Measurements from ENCODE around the gene JMJD4. TPM values are rescaled to one million over a fixed set of nuclear protein-coding genes. Genes with fewer than 3 reads are reported as not detected.
A peak's percentile ranks its signal among the peaks of the same experiment; 100 is the strongest.

JMJD4 gene
- total RNA-seq, 4 donors from 2014 or later = 33.4 to 45.3 (median 40.6) TPM

GRCh38 chr1:227779685-227780084 is 44.6 kb upstream of the JMJD4 start:
- Histone ChIP-seq H3K36me3 (peaks cover 0 to 64% (median 0%) of the 10 kb centered on the region in 3 donors), H3K4me1 (peaks cover 0 to 6% (median 0%) of the 10 kb centered on the region in 4 donors), H3K9me3 (no peaks in the 10 kb centered on the region), H3K27ac (no peak overlapping the region), H3K4me3 (no peak overlapping the region), H3K27me3 (no peaks in the 10 kb centered on the region)
- 87 to 91% methylated on average over 7 of the region's 7 CpGs for WGBS, 2 donors
- DNase-seq (ENCODE audit: low spot score in 2 of 2) = peak in 1 of 2 donors; percentile 8
- no peak for TF ChIP-seq EP300 (IDR thresholded peaks at IDR 0.05)
- no peak for TF ChIP-seq POLR2A (IDR thresholded peaks at IDR 0.05)
- TF ChIP-seq, protein P1, sequence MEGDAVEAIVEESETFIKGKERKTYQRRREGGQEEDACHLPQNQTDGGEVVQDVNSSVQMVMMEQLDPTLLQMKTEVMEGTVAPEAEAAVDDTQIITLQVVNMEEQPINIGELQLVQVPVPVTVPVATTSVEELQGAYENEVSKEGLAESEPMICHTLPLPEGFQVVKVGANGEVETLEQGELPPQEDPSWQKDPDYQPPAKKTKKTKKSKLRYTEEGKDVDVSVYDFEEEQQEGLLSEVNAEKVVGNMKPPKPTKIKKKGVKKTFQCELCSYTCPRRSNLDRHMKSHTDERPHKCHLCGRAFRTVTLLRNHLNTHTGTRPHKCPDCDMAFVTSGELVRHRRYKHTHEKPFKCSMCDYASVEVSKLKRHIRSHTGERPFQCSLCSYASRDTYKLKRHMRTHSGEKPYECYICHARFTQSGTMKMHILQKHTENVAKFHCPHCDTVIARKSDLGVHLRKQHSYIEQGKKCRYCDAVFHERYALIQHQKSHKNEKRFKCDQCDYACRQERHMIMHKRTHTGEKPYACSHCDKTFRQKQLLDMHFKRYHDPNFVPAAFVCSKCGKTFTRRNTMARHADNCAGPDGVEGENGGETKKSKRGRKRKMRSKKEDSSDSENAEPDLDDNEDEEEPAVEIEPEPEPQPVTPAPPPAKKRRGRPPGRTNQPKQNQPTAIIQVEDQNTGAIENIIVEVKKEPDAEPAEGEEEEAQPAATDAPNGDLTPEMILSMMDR (IDR thresholded peaks at IDR 0.05) = no peak

- H3K36me3 ChIP-seq = peaks cover 0 to 70% (median 0%) of the 10 kb centered on the region in 3 donors
- no peak overlapping the region for H3K27ac ChIP-seq
- peak in 1 of 2 donors; percentile 6 for DNase-seq (ENCODE audit: low spot score in 2 of 2)
- WGBS, 2 donors = 86 to 88% methylated on average over 3 to 10 of the region's 10 CpGs
- no peaks in the 10 kb centered on the region for H3K9me3 ChIP-seq
- peaks cover 0 to 6% (median 0%) of the 10 kb centered on the region in 4 donors for H3K4me1 ChIP-seq
- TF ChIP-seq, protein P1 (IDR thresholded peaks at IDR 0.05) = no peak
- TF ChIP-seq POLR2A (IDR thresholded peaks at IDR 0.05) = no peak
- no peak for TF ChIP-seq EP300 (IDR thresholded peaks at IDR 0.05)
- no peaks in the 10 kb centered on the region for H3K27me3 ChIP-seq
- no peak overlapping the region for H3K4me3 ChIP-seq
These were observed 43.9 kb upstream of the JMJD4 start for GRCh38 chr1:227779021-227779441.

DNA sequence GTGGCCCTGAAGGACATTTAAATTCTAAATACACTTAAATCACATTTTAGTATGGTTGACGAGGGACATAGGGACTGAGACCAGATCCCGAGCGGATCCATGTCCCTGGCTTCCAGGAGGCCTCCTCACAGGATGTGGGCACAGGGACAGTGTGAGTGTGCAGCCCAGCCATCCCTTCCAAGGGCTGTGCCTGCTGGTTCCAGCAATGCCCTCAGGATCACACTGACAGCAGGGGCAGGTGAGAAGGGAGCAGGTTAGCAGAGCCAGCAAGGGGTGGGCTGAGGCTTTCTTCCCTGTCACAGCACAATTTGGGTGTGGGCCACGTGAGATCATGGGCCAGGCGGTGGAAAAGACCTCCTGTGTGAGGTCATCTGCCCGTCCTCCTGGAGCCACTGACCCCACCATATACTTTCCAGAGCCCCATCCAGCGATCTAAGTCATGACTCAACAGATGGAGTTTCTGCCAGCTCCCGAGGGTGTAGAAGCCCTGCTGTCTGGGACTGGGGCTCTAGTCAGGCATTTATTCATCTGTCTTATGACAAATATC is 43.4 kb upstream of the JMJD4 start:
- peaks cover 0 to 6% (median 0%) of the 10 kb centered on the region in 4 donors for H3K4me1 ChIP-seq
- 79 to 87% methylated on average over 8 of the region's 8 CpGs for WGBS, 2 donors
- peaks cover 0 to 76% (median 0%) of the 10 kb centered on the region in 3 donors for H3K36me3 ChIP-seq
- DNase-seq (ENCODE audit: low spot score in 2 of 2) = peak in 1 of 2 donors; percentile 1
- H3K27ac ChIP-seq = no peak overlapping the region
- no peaks in the 10 kb centered on the region for H3K27me3 ChIP-seq
- H3K4me3 ChIP-seq = no peak overlapping the region
- TF ChIP-seq, protein P1 (IDR thresholded peaks at IDR 0.05) = no peak
- TF ChIP-seq POLR2A (IDR thresholded peaks at IDR 0.05) (no peak), EP300 (IDR thresholded peaks at IDR 0.05) (no peak)
- no peaks in the 10 kb centered on the region for H3K9me3 ChIP-seq

DNA sequence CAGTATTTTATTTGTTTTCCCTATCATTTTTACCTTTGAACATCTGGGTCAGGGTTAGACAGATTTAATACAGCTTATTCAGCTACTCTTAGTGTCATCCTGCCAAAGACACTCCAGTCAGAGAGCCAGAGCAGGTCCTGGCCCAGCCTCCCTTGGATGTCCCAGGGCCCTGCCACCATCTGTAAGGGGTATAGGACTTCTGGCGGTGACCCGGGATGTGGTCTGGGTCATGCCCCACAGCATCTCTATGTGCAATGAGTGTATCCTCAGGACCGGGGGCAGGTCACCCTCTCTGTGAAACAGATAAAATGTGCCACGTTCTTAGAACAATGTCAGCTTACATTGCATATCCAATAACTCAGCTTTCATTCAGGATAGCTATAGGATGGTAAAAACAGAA is 42.5 kb upstream of the JMJD4 start:
- peaks cover 0 to 6% (median 0%) of the 10 kb centered on the region in 4 donors for H3K4me1 ChIP-seq
- H3K27me3 ChIP-seq = no peaks in the 10 kb centered on the region
- WGBS, 2 donors = 77 to 84% methylated on average over 4 of the region's 4 CpGs
- H3K36me3 ChIP-seq = peaks cover 0 to 79% (median 0%) of the 10 kb centered on the region in 3 donors
- no peak for DNase-seq (ENCODE audit: low spot score in 2 of 2)
- no peak overlapping the region for H3K27ac ChIP-seq
- H3K9me3 ChIP-seq = no peaks in the 10 kb centered on the region
- H3K4me3 ChIP-seq = no peak overlapping the region
- TF ChIP-seq POLR2A (IDR thresholded peaks at IDR 0.05) (no peak), EP300 (IDR thresholded peaks at IDR 0.05) (no peak)
- TF ChIP-seq, protein P1 (IDR thresholded peaks at IDR 0.05) = no peak

GRCh38 chr1:227777156-227777555 is 42.1 kb upstream of the JMJD4 start:
- WGBS, 2 donors = 87 to 89% methylated on average over 11 of the region's 11 CpGs
- no peak for DNase-seq (ENCODE audit: low spot score in 2 of 2)

More at GRCh38 chr1:227777156-227777555, 42.1 kb upstream of the JMJD4 start:
- H3K4me3 ChIP-seq = no peak overlapping the region
- H3K27me3 ChIP-seq = no peaks in the 10 kb centered on the region
- peaks cover 0 to 80% (median 0%) of the 10 kb centered on the region in 3 donors for H3K36me3 ChIP-seq
- TF ChIP-seq POLR2A (IDR thresholded peaks at IDR 0.05) (no peak), EP300 (IDR thresholded peaks at IDR 0.05) (no peak)
- TF ChIP-seq, protein P1 (IDR thresholded peaks at IDR 0.05) = no peak
- peaks cover 0 to 6% (median 0%) of the 10 kb centered on the region in 4 donors for H3K4me1 ChIP-seq
- no peak overlapping the region for H3K27ac ChIP-seq
- H3K9me3 ChIP-seq = no peaks in the 10 kb centered on the region

All from tibial nerve (tissue), 4 donors.